PC-9 (cell line): ENCODE results near the gene PRKG1. TPM values are rescaled to one million over a fixed set of nuclear protein-coding genes. Genes with fewer than 3 reads are reported as not detected.

Experiments used
- BruUV-seq: library from RNA; stranded (reverse); fragments of 400-500 nt; replicated peaks from 2 replicates; lab custom pipeline; 2021; lab: Mats Ljungman, UMichigan
- CTCF ChIA-PET: fragments of 300-600 bp; sonication (Branson Sonifier 250); formaldehyde crosslinking; loops from one replicate; lab custom pipeline; 2022; ENCODE audit warnings: antibody characterized with exemption; lab: Charles Lee
- POLR2A ChIA-PET: fragments of 300-600 bp; sonication (Branson Sonifier 250); formaldehyde crosslinking; loops from one replicate; lab custom pipeline; 2022; ENCODE audit warnings: antibody characterized with exemption; ENCODE audit not compliant: unreplicated experiment; lab: Charles Lee
- DNase-seq, 2 experiments: peaks; one replicate each; pipeline versions ENCODE4 v3.0.0 to v3.0.0-alpha.2; 2015 to 2022; ENCODE audit warnings: mixed read lengths in 1 of 2
- H2AFZ ChIP-seq: fragments of 200-600 bp; sonication (generic); 2 replicates; pipeline ENCODE4 v1.8.1; 2017; ENCODE audit warnings: antibody characterized with exemption
- H3F3A ChIP-seq: fragments of 200-600 bp; sonication (generic); 2 replicates; pipeline ENCODE4 v1.8.1; 2017; ENCODE audit warnings: antibody characterized with exemption, mild to moderate bottlenecking, low read depth; ENCODE audit not compliant: insufficient read depth
- H3K27ac ChIP-seq: fragments of 200-600 bp; sonication (generic); 2 replicates; pipeline ENCODE4 v1.6.1; 2016; ENCODE audit warnings: mixed run types
- H3K27me3 ChIP-seq: fragments of 200-600 bp; sonication (generic); 2 replicates; pipeline ENCODE4 v1.6.1; 2016; ENCODE audit warnings: low read depth, mixed run types; ENCODE audit not compliant: insufficient read depth
- H3K36me3 ChIP-seq: fragments of 200-600 bp; sonication (generic); 2 replicates; pipeline ENCODE4 v1.6.1; 2016; ENCODE audit warnings: low read depth, mixed run types
- H3K4me1 ChIP-seq: fragments of 200-600 bp; sonication (generic); replicated peaks from 2 replicates; pipeline ENCODE4 v1.6.1; 2016; ENCODE audit warnings: mixed run types; ENCODE audit not compliant: insufficient read depth
- H3K4me2 ChIP-seq: fragments of 200-600 bp; sonication (generic); 2 replicates; pipeline ENCODE4 v1.6.1; 2017; ENCODE audit warnings: mixed run types
- H3K4me3 ChIP-seq: fragments of 200-600 bp; sonication (generic); 2 replicates; pipeline ENCODE4 v1.6.1; 2016; ENCODE audit warnings: mixed run types
- H3K79me2 ChIP-seq: fragments of 200-600 bp; sonication (generic); 2 replicates; pipeline ENCODE4 v1.6.1; 2017; ENCODE audit warnings: low read depth, mixed run types
- H3K9me2 ChIP-seq: fragments of 200-600 bp; sonication (generic); 2 replicates; pipeline ENCODE4 v1.8.1; 2017; ENCODE audit warnings: mild to moderate bottlenecking; ENCODE audit not compliant: insufficient read depth
- H3K9me3 ChIP-seq: fragments of 200-600 bp; sonication (generic); 2 replicates; pipeline ENCODE4 v1.8.1; 2016; ENCODE audit warnings: low read depth; ENCODE audit not compliant: insufficient read depth
- H4K20me1 ChIP-seq: fragments of 200-600 bp; sonication (generic); 2 replicates; pipeline ENCODE4 v1.8.1; 2017; ENCODE audit not compliant: insufficient read depth
- EZH2 ChIP-seq: fragments of 200-600 bp; sonication (generic); IDR thresholded peaks from 2 replicates; pipeline ENCODE4 v1.8.0; 2017; ENCODE audit warnings: antibody characterized with exemption, low read depth
- intact Hi-C: fragments of 100-400 bp; cut with micrococcal nuclease; formaldehyde crosslinking; loops from one replicate; pipeline ENCODE4 v1.10.0; 2022; ENCODE audit not compliant: unreplicated experiment
- total RNA-seq: library from RNA; stranded (reverse); gene quantifications from 2 replicates; pipeline ENCODE4 v1.2.3, GENCODE V29; 2021
- TF ChIP-seq, protein P1 (sequence below): fragments of 200-600 bp; sonication (generic); conservative IDR thresholded peaks from 2 replicates; pipeline ENCODE4 v1.6.1; 2017; ENCODE audit warnings: mixed run types, antibody characterized with exemption, mild to moderate bottlenecking, moderate library complexity

The PRKG1 gene
- total RNA-seq, 1 experiment from 2014 or later: 0.70 TPM

DNA sequence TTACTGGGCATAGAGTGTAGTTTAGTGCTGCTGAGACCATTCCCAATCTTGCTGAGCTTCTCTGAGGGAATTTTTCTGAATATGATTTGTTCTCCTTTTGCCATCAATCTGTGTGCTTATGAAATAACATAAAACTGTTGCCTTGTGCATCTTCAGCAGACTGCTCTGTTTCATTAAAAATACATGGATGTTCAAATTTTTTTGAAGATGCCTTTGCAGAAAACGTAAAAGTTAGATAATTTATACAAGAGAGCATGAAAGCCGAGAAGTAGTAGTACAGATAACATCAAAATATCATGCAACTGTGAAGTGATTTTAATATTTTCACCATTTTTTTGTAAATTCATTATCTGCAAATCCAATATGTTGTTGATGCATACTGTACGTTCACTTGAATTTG is 799.8 kb downstream of the PRKG1 start:
- TF ChIP-seq EZH2: no peak
- TF ChIP-seq, protein P1, sequence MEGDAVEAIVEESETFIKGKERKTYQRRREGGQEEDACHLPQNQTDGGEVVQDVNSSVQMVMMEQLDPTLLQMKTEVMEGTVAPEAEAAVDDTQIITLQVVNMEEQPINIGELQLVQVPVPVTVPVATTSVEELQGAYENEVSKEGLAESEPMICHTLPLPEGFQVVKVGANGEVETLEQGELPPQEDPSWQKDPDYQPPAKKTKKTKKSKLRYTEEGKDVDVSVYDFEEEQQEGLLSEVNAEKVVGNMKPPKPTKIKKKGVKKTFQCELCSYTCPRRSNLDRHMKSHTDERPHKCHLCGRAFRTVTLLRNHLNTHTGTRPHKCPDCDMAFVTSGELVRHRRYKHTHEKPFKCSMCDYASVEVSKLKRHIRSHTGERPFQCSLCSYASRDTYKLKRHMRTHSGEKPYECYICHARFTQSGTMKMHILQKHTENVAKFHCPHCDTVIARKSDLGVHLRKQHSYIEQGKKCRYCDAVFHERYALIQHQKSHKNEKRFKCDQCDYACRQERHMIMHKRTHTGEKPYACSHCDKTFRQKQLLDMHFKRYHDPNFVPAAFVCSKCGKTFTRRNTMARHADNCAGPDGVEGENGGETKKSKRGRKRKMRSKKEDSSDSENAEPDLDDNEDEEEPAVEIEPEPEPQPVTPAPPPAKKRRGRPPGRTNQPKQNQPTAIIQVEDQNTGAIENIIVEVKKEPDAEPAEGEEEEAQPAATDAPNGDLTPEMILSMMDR: no peak
- ChIA-PET CTCF (no interaction called here), POLR2A (no interaction called here)
- H3K27me3 ChIP-seq: no peaks in the 10 kb centered on the region
- H4K20me1 ChIP-seq: no peaks in the 10 kb centered on the region
- no peak for DNase-seq
- no peak overlapping the region for H3K4me2 ChIP-seq
- H3K9me2 ChIP-seq: no peaks in the 10 kb centered on the region
- no peak overlapping the region for H3K27ac ChIP-seq
- H3K9me3 ChIP-seq: no peaks in the 10 kb centered on the region
- H3K4me3 ChIP-seq: no peak overlapping the region
- intact Hi-C loops: no loop called here
- H3K36me3 ChIP-seq: no peaks in the 10 kb centered on the region
- BruUV-seq: no TSS peak
- no peak overlapping the region; the same call in 1 of the 2 replicates for H2AFZ ChIP-seq
- no peaks in the 10 kb centered on the region for H3F3A ChIP-seq
- no peaks in the 10 kb centered on the region for H3K4me1 ChIP-seq
- no peaks in the 10 kb centered on the region for H3K79me2 ChIP-seq

DNA sequence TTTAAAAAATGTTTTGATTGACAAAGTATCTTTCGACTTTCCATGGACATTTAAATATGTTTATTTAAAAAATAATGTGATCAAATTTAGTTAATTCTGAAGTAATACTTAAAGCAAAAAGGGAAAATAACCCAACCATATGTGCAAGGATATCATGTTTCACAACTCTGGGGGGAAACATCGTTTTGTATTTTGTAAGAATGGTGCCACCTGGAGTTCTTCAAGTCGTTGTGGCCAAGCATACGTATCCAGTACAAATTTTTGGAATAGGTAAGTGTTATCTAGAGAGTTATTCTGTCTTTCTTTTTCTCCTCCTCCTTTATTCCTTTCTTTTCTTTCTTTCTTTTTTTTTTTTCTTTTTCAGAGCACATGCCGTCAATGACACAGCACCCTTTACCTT is 801.3 kb downstream of the PRKG1 start:
- Histone ChIP-seq H2AFZ (no peak overlapping the region), H3K4me2 (no peak overlapping the region), H3K9me3 (no peaks in the 10 kb centered on the region), H3K79me2 (no peaks in the 10 kb centered on the region), H3K4me1 (no peaks in the 10 kb centered on the region), H3K9me2 (no peaks in the 10 kb centered on the region), H4K20me1 (no peaks in the 10 kb centered on the region), H3F3A (no peaks in the 10 kb centered on the region; the same call in 1 of the 2 replicates), H3K4me3 (no peak overlapping the region), H3K27ac (no peak overlapping the region), H3K36me3 (no peaks in the 10 kb centered on the region), H3K27me3 (no peaks in the 10 kb centered on the region)
- intact Hi-C loops: no loop called here
- no TSS peak for BruUV-seq
- ChIA-PET CTCF (no interaction called here), POLR2A (no interaction called here)
- no peak for DNase-seq
- no peak for TF ChIP-seq EZH2
- TF ChIP-seq, protein P1: no peak

DNA sequence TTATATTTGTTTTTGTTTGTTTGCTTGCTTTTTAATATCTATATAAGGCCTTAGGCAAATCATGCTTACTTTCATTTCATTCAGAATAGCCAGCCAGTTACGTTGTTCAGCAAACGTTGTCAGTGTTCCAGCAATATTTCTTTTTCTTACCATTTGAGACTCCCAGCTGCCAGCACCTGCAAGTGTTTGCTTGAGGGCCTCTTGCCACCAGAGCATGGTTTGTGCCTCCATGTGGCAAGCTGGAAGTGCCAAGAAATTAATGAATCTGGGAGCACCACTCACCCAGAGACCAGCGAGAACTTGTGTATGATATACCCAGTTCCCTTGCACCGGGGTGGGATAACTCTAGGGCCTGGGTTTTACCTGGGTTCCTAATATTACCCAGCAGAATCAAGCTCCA is 802.2 kb downstream of the PRKG1 start:
- Histone ChIP-seq H3F3A (no peaks in the 10 kb centered on the region; the same call in 1 of the 2 replicates), H3K79me2 (no peaks in the 10 kb centered on the region), H3K36me3 (no peaks in the 10 kb centered on the region), H3K9me2 (no peaks in the 10 kb centered on the region), H3K27ac (no peak overlapping the region), H3K4me2 (no peak overlapping the region), H2AFZ (no peak overlapping the region), H3K9me3 (no peaks in the 10 kb centered on the region), H3K27me3 (no peaks in the 10 kb centered on the region), H3K4me1 (no peaks in the 10 kb centered on the region), H4K20me1 (no peaks in the 10 kb centered on the region), H3K4me3 (no peak overlapping the region)
- TF ChIP-seq, protein P1: no peak
- TF ChIP-seq EZH2: no peak
- DNase-seq: no peak
- BruUV-seq: no TSS peak
- ChIA-PET POLR2A (interaction anchor here (0.6 kb wide), 1 partner anchor 211 kb away, joined by 3 read pairs; no protein-coding TSS in a partner anchor), CTCF (no interaction called here)
- intact Hi-C loops: no loop called here
